D721Med (cell line): ENCODE measurements around the gene SEZ6L.

Experiments
- DNase-seq: peaks from one replicate; pipeline ENCODE4 v3.0.0; 2011; ENCODE audit warnings: low spot score; ENCODE audit not compliant: insufficient read length
- FAIRE-seq: peaks from 2 replicates; lab custom pipeline; 2011; peaks lifted over from hg19 to GRCh38; lab: Jason Lieb, UNC
- TF ChIP-seq, protein P1 (sequence below): IDR thresholded peaks from 2 replicates; pipeline ENCODE4 v1.5.1; 2012; ENCODE audit warnings: mild to moderate bottlenecking, control low read depth; ENCODE audit not compliant: insufficient read depth; ENCODE audit errors: missing control alignments

Gene SEZ6L

DNA sequence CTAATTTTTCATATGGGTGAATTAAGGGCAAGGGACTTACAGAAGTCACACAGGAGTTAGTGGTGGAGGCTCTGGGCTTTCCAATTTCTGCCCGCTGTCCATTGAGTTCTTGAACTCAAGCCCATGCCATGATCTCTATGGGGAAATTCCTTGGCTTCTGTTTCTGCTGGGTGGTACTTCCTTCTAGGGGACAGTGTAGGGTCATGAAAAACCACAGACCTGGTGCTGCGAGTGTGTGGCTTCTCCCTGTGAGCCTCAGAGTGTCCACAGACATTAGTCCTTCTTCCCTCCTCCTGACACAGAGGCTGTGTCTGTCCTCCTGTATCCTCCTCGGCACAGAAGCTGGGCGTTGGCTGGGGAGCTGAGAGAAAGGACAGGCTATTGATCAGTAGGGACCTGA lies 6.3 kb upstream of the SEZ6L start:
- DNase-seq (no peak), FAIRE-seq (no peak)
- TF ChIP-seq, protein P1, sequence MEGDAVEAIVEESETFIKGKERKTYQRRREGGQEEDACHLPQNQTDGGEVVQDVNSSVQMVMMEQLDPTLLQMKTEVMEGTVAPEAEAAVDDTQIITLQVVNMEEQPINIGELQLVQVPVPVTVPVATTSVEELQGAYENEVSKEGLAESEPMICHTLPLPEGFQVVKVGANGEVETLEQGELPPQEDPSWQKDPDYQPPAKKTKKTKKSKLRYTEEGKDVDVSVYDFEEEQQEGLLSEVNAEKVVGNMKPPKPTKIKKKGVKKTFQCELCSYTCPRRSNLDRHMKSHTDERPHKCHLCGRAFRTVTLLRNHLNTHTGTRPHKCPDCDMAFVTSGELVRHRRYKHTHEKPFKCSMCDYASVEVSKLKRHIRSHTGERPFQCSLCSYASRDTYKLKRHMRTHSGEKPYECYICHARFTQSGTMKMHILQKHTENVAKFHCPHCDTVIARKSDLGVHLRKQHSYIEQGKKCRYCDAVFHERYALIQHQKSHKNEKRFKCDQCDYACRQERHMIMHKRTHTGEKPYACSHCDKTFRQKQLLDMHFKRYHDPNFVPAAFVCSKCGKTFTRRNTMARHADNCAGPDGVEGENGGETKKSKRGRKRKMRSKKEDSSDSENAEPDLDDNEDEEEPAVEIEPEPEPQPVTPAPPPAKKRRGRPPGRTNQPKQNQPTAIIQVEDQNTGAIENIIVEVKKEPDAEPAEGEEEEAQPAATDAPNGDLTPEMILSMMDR = no peak

DNA sequence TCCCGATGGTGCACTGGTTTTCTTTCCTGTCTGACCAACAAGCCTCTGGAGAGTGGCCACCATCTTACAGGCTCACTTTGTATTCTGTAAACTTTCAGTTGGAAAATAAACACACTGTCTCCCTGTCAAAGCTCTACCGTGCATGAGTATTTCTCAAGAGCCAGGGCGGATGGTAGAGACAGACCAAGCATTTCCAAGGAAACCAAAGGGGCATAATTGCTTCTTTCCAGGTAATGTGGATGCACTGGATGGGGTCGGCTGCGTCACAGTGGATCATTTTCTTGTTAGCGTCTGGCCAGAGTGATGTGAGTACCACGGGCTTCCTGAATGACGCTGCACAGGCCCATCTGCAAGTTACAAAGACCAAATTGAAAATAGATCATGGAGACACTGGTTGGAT lies 5.1 kb upstream of the SEZ6L start:
- DNase-seq = no peak
- no peak for FAIRE-seq
- TF ChIP-seq, protein P1 = no peak

DNA sequence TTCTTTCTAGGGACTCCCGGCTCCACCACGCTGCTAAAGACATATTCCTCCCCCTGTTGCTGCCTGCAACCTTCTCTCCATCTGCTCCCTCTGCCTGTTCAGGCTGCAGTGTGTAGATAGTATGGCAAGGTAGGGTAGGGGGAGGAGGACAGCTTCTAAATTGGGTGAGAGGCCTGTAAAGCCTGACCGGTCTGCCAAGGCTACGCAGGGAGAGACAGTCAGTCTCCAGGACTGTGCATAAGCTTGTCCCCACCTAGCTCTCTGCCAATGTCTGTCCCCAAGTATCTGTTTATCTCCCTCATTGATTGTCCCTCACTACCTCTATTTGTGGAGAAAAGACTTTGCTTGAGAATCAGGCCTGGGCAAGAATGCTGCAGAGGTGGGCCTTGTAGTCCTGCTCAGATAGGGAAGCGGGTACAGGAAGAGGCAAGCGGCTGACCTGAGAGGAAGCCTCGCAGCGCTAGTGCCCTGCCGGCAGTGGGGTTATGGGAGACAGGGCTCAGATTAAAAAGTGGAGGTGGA lies 871 bp upstream of the SEZ6L start:
- no peak for FAIRE-seq
- TF ChIP-seq, protein P1 = no peak
- DNase-seq = no peak

DNA sequence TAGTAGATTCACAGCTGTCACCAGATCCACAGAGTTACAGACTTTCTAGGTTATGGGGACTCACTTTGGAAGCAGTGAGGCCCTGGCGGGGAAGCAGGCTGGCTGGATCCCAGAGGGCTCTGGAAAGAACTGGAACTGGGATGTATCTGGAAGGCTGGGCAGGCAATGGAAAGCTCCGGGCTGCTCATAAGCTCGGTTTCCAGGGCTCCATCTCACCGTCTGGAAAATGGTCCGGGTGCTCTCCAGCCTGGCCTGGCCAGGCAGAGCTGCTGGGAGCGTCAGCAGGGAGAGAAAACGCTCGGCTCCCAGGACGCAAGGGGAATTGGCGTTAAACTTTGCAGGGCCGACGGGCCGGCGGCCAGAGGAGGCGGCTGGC lies 335 bp upstream of the SEZ6L start:
- TF ChIP-seq, protein P1 = no peak
- no peak for FAIRE-seq

DNA sequence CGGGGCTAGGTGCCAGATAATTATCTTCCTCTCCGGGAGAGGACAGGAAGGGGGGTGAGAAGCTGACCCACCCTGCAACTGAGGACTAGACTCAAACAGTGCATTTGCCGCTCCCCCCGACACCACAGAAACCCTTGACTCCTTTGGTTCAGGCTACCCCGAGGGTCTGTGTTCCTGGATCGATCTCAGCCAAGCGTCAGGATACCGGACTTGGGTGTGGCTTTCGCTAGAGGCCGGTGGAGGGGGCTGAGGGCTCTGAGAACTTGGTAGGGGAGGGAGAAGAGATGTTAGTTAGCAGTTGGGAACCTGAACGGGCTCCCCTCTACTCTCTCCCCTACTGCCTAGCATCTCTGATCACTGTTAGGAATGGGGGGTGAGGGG lies 840 bp downstream of the SEZ6L start:
- no peak for FAIRE-seq
- TF ChIP-seq, protein P1 = no peak

More for the DNA sequence above, 335 bp upstream of the SEZ6L start:
- no peak for DNase-seq

DNA sequence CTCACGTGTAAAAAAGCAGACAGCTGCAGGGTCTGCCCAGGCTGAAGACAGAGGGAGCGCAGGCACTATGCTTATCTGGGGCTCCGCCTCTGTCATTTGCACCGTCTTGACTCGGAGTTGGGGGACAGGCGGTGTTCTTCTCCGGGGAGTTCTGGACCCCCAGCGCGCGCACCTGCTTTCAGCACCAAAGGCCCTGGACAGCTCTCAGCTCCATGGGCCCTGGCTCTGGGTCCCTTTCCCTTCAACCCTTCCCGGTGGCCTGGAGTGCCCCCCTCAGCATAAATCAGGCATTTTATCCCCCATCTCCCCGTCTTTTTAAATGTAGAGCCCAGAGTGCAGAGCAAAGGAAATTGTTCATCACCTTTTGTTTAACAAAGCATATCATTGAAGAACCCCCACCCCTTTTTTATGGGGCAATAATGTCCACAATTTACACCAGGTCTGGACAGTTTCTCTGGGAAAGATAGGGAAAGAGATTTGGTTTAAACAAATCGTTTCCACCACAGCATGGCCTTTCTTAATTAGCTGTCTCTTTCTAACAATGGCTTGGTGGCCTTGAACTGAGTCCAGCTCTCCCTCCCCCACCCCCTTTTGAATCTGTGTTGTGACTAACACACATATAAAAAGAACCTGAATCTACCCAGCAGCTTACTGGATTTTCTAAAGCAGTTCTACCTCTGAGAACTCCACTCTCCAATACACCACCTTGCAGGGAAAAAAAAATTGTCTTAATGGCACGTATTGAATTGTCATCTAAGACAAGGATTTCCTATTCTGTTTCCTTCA lies 1.7 kb downstream of the SEZ6L start:
- DNase-seq (no peak), FAIRE-seq (no peak)
- TF ChIP-seq, protein P1 = peak; percentile 41

More for the DNA sequence above, 840 bp downstream of the SEZ6L start:
- DNase-seq = no peak

DNA sequence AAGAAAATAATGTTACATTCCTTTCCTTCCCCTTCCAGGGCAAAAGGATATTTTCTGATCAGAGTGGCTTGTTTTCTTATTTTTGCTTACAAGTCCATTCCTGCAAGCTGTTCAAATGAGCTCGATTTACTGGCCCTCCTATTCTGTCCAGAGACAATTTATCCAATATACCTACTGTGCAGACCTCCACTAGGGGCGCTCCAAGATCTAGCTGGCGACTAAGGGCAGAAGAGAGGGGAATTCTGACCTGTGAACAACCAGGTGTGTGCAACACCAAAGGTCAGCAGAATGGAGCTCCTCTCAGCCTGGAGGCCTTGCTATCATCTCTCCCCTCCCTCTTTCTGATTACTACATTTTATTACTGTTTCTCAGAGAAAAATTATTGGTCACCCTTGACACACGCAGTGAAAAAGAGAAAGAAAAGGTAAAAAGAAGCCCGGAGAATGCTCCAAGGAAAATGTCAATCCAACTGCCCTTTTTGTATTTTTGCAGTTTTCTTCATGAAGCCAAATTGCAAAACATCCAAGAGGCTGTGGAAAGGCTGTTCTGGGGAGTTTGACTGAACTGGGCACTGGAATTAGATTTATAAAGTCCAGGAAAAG lies 3.2 kb downstream of the SEZ6L start:
- TF ChIP-seq, protein P1 = peak; percentile 82
- FAIRE-seq = peak; percentile 70
- peak; percentile 28 for DNase-seq
